ENCODE results near the gene COPG2. TPM values are rescaled to one million over a fixed set of nuclear protein-coding genes. Genes with fewer than 3 reads are reported as not detected.
A peak's percentile ranks its signal among the peaks of the same experiment; 100 is the strongest.

Gene COPG2
- total RNA-seq, 1 donor from 2014 or later, result 167 TPM

- peaks cover 10% of the 10 kb centered on the region for H3K27me3 ChIP-seq
- peak overlapping the region; percentile 79 for H3K4me2 ChIP-seq
- TF ChIP-seq EZH2 (IDR thresholded peaks at IDR 0.05) (no peak), EZH2phosphoT487 (IDR thresholded peaks at IDR 0.05) (no peak)
- TF ChIP-seq, protein P1, sequence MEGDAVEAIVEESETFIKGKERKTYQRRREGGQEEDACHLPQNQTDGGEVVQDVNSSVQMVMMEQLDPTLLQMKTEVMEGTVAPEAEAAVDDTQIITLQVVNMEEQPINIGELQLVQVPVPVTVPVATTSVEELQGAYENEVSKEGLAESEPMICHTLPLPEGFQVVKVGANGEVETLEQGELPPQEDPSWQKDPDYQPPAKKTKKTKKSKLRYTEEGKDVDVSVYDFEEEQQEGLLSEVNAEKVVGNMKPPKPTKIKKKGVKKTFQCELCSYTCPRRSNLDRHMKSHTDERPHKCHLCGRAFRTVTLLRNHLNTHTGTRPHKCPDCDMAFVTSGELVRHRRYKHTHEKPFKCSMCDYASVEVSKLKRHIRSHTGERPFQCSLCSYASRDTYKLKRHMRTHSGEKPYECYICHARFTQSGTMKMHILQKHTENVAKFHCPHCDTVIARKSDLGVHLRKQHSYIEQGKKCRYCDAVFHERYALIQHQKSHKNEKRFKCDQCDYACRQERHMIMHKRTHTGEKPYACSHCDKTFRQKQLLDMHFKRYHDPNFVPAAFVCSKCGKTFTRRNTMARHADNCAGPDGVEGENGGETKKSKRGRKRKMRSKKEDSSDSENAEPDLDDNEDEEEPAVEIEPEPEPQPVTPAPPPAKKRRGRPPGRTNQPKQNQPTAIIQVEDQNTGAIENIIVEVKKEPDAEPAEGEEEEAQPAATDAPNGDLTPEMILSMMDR (IDR thresholded peaks at IDR 0.05), result no peak
- no peak overlapping the region for H3K27ac Mint-ChIP-seq
- H3K4me3 ChIP-seq, result peak overlapping the region; percentile 74
- peaks cover 13% of the 10 kb centered on the region for H3K4me1 ChIP-seq
- peaks cover 22% of the 10 kb centered on the region for H3K79me2 ChIP-seq (ENCODE audit: low read depth)
- H3K27ac ChIP-seq, result no peak overlapping the region
- no peaks in the 10 kb centered on the region for H3F3A ChIP-seq (ENCODE audit: low read depth)
- H3K9ac ChIP-seq, result peak overlapping the region; percentile 25
- no peaks in the 10 kb centered on the region for H4K20me1 ChIP-seq (ENCODE audit: low read depth)
- peaks cover 11% of the 10 kb centered on the region for H3K36me3 Mint-ChIP-seq
- H2AFZ ChIP-seq (replicated peaks), result peak overlapping the region; percentile 21
- DNase-seq (ENCODE audit: low spot score), result no peak
- no peaks in the 10 kb centered on the region for H3K9me3 Mint-ChIP-seq
- H3K9me3 ChIP-seq (ENCODE audit: low read depth), result no peaks in the 10 kb centered on the region
- peaks cover 18% of the 10 kb centered on the region for H3K4me1 Mint-ChIP-seq
- peak overlapping the region; percentile 94 for H3K4me3 Mint-ChIP-seq
- H3K27me3 Mint-ChIP-seq (ENCODE audit: insufficient read depth, low read depth), result no peaks in the 10 kb centered on the region
- peaks cover 21% of the 10 kb centered on the region for H3K36me3 ChIP-seq
These were observed 823 bp downstream of the COPG2 start for GRCh38 chr7:130667593-130668257.

DNA sequence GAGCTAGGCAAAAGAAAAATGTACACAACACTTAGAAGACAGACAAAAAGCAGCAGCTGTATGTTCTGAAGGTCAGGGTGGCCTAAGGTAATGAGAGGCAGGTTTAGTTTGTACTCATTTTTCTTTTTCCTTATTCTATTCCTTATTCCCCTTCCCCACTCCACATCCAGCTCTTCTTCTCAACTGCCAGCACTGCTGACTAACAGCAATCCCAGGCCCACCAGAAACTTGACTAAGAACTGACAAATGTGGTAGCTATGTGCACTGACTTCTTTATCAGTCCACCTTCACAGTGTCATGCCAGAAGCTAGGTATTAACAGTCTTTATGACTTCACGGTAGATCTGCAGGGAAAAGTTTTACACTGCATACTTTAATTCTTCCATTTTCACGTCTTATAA lies 6.1 kb downstream of the COPG2 start:
- no peaks in the 10 kb centered on the region for H3F3A ChIP-seq (ENCODE audit: low read depth)
- peaks cover 26% of the 10 kb centered on the region for H3K36me3 ChIP-seq
- no peak overlapping the region for H3K4me2 ChIP-seq
- TF ChIP-seq EZH2phosphoT487 (IDR thresholded peaks at IDR 0.05) (no peak), EZH2 (IDR thresholded peaks at IDR 0.05) (no peak)
- TF ChIP-seq, protein P1 (IDR thresholded peaks at IDR 0.05), result no peak
- no peak overlapping the region for H3K9ac ChIP-seq
- no peak overlapping the region for H2AFZ ChIP-seq (replicated peaks)
- H3K27me3 ChIP-seq, result no peaks in the 10 kb centered on the region
- H3K27me3 Mint-ChIP-seq (ENCODE audit: insufficient read depth, low read depth), result no peaks in the 10 kb centered on the region
- no peak for DNase-seq (ENCODE audit: low spot score)
- H3K9me3 ChIP-seq (ENCODE audit: low read depth), result no peaks in the 10 kb centered on the region
- H3K27ac Mint-ChIP-seq, result no peak overlapping the region
- no peak overlapping the region for H3K27ac ChIP-seq
- no peaks in the 10 kb centered on the region for H3K9me3 Mint-ChIP-seq
- peaks cover 16% of the 10 kb centered on the region for H3K79me2 ChIP-seq (ENCODE audit: low read depth)
- H3K36me3 Mint-ChIP-seq, result peaks cover 35% of the 10 kb centered on the region
- H3K4me3 Mint-ChIP-seq, result no peak overlapping the region
- H3K4me1 Mint-ChIP-seq, result peaks cover 5% of the 10 kb centered on the region
- H4K20me1 ChIP-seq (ENCODE audit: low read depth), result no peaks in the 10 kb centered on the region
- H3K4me1 ChIP-seq, result peaks cover 5% of the 10 kb centered on the region
- no peak overlapping the region for H3K4me3 ChIP-seq

DNA sequence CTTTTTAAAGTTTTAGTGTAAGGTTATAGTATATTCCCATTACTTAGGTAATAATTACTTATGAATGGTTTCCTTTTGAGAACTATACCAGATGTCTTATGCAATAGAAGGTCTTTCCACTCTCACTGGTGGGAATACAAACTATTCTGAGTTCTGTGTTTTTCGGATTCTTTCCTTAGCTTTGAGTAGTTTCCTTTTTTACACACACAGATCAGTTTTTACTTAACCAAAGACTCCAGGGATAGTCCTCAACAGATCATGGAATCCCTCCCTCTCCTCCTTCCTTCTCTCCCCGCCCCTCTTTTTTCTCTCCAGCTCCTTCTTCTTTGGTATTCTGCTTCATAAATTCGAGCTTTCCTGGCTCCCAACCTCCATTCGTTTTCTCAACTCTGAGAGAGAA lies 13.3 kb downstream of the COPG2 start:
- no peaks in the 10 kb centered on the region for H4K20me1 ChIP-seq (ENCODE audit: low read depth)
- no peaks in the 10 kb centered on the region for H3K9me3 Mint-ChIP-seq
- H3K36me3 ChIP-seq, result peaks cover 16% of the 10 kb centered on the region
- no peak for DNase-seq (ENCODE audit: low spot score)
- no peaks in the 10 kb centered on the region for H3K9me3 ChIP-seq (ENCODE audit: low read depth)
- peaks cover 25% of the 10 kb centered on the region for H3K36me3 Mint-ChIP-seq
- no peak overlapping the region for H3K4me2 ChIP-seq
- H2AFZ ChIP-seq (replicated peaks), result no peak overlapping the region
- no peak overlapping the region for H3K27ac Mint-ChIP-seq
- no peaks in the 10 kb centered on the region for H3F3A ChIP-seq (ENCODE audit: low read depth)
- H3K27ac ChIP-seq, result no peak overlapping the region
- no peak overlapping the region for H3K9ac ChIP-seq
- H3K4me3 ChIP-seq, result no peak overlapping the region
- no peak for TF ChIP-seq EZH2phosphoT487 (IDR thresholded peaks at IDR 0.05)
- no peaks in the 10 kb centered on the region for H3K27me3 Mint-ChIP-seq (ENCODE audit: insufficient read depth, low read depth)
- no peaks in the 10 kb centered on the region for H3K4me1 ChIP-seq
- no peak overlapping the region for H3K4me3 Mint-ChIP-seq
- no peaks in the 10 kb centered on the region for H3K27me3 ChIP-seq
- H3K4me1 Mint-ChIP-seq, result no peaks in the 10 kb centered on the region
- H3K79me2 ChIP-seq (ENCODE audit: low read depth), result peaks cover 6% of the 10 kb centered on the region

DNA sequence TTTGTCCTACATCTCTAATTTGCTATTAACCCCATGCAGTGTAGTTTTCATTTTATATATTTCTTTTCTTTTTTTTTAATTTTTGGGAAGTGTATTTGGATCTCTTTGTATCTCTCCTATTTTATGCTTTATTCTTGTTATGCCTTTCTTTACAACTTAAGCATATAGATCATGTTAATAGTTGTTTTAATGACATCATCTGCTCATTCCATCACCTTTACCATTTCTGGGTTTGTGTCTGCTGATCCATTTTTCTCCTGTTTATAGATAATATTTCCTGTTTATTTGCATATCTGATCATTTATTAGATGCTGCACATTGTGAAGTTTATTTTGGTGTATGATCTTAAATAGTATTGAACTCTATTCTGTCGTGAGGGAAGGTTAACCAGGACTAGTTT lies 13.7 kb downstream of the COPG2 start:
- H3K27ac ChIP-seq, result no peak overlapping the region
- peaks cover 16% of the 10 kb centered on the region for H3K36me3 ChIP-seq
- H3K27me3 ChIP-seq, result no peaks in the 10 kb centered on the region
- TF ChIP-seq, protein P1 (IDR thresholded peaks at IDR 0.05), result no peak
- no peak for TF ChIP-seq EZH2 (IDR thresholded peaks at IDR 0.05)
- no peak for TF ChIP-seq EZH2phosphoT487 (IDR thresholded peaks at IDR 0.05)
- no peaks in the 10 kb centered on the region for H3K9me3 ChIP-seq (ENCODE audit: low read depth)
- no peaks in the 10 kb centered on the region for H3K9me3 Mint-ChIP-seq
- H3K27me3 Mint-ChIP-seq (ENCODE audit: insufficient read depth, low read depth), result no peaks in the 10 kb centered on the region
- H3K4me1 Mint-ChIP-seq, result no peaks in the 10 kb centered on the region
- peaks cover 6% of the 10 kb centered on the region for H3K79me2 ChIP-seq (ENCODE audit: low read depth)
- no peaks in the 10 kb centered on the region for H3F3A ChIP-seq (ENCODE audit: low read depth)
- H3K4me3 Mint-ChIP-seq, result no peak overlapping the region
- H4K20me1 ChIP-seq (ENCODE audit: low read depth), result no peaks in the 10 kb centered on the region
- peaks cover 25% of the 10 kb centered on the region for H3K36me3 Mint-ChIP-seq
- no peak for DNase-seq (ENCODE audit: low spot score)
- H3K4me1 ChIP-seq, result no peaks in the 10 kb centered on the region
- H3K4me3 ChIP-seq, result no peak overlapping the region
- H3K27ac Mint-ChIP-seq, result no peak overlapping the region
- no peak overlapping the region for H3K9ac ChIP-seq
- no peak overlapping the region for H2AFZ ChIP-seq (replicated peaks)
- H3K4me2 ChIP-seq, result no peak overlapping the region
